Activated T-helper 1 cell treated with anti-CD3 and anti-CD28 coated beads, Interleukin-2, amount 50 U/mL, for 16 hours (primary cell): Measurements from ENCODE around the gene BOD1L1.

Experiments used
- DNase-seq, 2 donors: peaks; one replicate each; pipeline ENCODE4 v3.0.0-alpha.2; 2020; ENCODE audit warnings: low read depth in 1 of 2, low spot score in 1 of 2

The BOD1L1 gene

GRCh38 chr4:13626492-13627177 is 890 bp downstream of the BOD1L1 start:
- no peak for DNase-seq

- no peak for DNase-seq
Observed at GRCh38 chr4:13618212-13618806, 9.2 kb downstream of the BOD1L1 start.

GRCh38 chr4:13617801-13618200 is 9.7 kb downstream of the BOD1L1 start:
- no peak for DNase-seq

GRCh38 chr4:13616597-13616996 is 10.9 kb downstream of the BOD1L1 start:
- DNase-seq, result no peak

- DNase-seq, result no peak
Observed at GRCh38 chr4:13615161-13615560, 12.4 kb downstream of the BOD1L1 start.

- no peak for DNase-seq
Observed at GRCh38 chr4:13612569-13612968, 15.0 kb downstream of the BOD1L1 start.

GRCh38 chr4:13611283-13611842 is 16.2 kb downstream of the BOD1L1 start:
- no peak for DNase-seq

GRCh38 chr4:13605330-13605729 is 22.2 kb downstream of the BOD1L1 start:
- DNase-seq, result no peak

GRCh38 chr4:13601848-13602247 is 25.7 kb downstream of the BOD1L1 start:
- DNase-seq, result no peak

GRCh38 chr4:13601048-13601447 is 26.5 kb downstream of the BOD1L1 start:
- DNase-seq, result no peak

- no peak for DNase-seq
Observed at GRCh38 chr4:13599159-13599558, 28.4 kb downstream of the BOD1L1 start.

- DNase-seq, result no peak
Observed at GRCh38 chr4:13597604-13598003, 29.9 kb downstream of the BOD1L1 start.

- DNase-seq, result no peak
Observed at GRCh38 chr4:13597141-13597540, 30.4 kb downstream of the BOD1L1 start.

GRCh38 chr4:13592220-13592619 is 35.3 kb downstream of the BOD1L1 start:
- DNase-seq, result no peak

- no peak for DNase-seq
Observed at GRCh38 chr4:13590766-13591165, 36.8 kb downstream of the BOD1L1 start.

- DNase-seq, result no peak
Observed at GRCh38 chr4:13588954-13589353, 38.6 kb downstream of the BOD1L1 start.

GRCh38 chr4:13584481-13584880 is 43.0 kb downstream of the BOD1L1 start:
- DNase-seq, result no peak

- no peak for DNase-seq
Observed at GRCh38 chr4:13580036-13580435, 47.5 kb downstream of the BOD1L1 start.

- DNase-seq, result no peak
Observed at GRCh38 chr4:13577660-13578059, 49.9 kb downstream of the BOD1L1 start.

- DNase-seq, result no peak
Observed at GRCh38 chr4:13570916-13571315, 56.6 kb downstream of the BOD1L1 start.

- no peak for DNase-seq
Observed at GRCh38 chr4:13567125-13567524, 60.4 kb downstream of the BOD1L1 start.

GRCh38 chr4:13562876-13563275 is 64.6 kb downstream of the BOD1L1 start:
- DNase-seq, result no peak

- DNase-seq, result no peak
Observed at GRCh38 chr4:13561673-13562072, 65.9 kb downstream of the BOD1L1 start.
